CMK (cell line): ENCODE measurements around the gene SP1.

Experiments used
- DNase-seq: peaks from one replicate; pipeline ENCODE4 v3.0.0-alpha.2; 2010; ENCODE audit warnings: low read depth

Gene SP1

DNA sequence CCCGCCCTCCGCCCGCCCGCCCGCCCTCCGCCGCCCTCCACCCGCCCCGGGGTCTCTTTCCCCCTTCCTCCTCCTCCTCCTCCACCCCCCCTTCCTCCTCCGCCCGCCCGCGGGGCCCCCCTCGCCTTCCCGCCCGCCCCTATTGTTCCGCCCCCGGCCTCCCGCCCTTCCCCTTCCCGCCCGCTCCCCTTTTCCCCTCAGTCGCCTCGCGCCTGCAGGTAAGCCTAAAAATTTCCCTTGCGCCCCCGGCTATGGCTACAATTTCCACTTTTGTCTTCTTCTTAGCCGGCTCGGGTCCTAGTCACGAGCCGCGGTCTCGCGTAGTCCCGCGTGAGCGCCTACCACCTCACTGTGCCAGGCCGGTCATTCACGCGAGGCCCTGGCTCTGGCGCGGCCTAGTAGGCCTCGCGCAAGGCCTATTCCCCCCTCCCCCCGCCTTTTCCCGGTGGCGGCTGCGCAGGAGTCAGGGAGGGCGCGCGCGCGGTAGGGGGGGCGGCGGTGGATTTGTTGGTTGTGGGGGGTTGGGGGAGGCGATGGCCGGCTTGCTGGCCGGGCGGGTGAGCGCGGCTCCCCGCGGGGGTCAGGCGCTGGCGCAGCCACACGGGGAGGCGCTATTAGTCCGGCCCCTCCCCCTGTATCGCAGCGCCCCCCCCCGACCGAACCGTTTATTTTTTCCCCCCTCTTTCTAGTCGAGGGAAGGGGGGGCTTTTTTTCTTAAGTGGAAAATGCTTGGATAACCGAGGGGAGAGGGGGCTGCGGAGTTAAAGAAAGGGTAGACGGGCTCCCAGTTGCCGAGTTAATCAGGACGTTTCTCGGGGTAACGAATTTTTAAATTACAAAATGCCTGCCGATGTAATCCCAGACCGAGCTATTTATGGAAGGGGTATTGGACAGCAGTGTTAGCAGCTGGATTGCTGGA lies 72.4 kb downstream of the SP1 start:
- DNase-seq = peak; percentile 76

DNA sequence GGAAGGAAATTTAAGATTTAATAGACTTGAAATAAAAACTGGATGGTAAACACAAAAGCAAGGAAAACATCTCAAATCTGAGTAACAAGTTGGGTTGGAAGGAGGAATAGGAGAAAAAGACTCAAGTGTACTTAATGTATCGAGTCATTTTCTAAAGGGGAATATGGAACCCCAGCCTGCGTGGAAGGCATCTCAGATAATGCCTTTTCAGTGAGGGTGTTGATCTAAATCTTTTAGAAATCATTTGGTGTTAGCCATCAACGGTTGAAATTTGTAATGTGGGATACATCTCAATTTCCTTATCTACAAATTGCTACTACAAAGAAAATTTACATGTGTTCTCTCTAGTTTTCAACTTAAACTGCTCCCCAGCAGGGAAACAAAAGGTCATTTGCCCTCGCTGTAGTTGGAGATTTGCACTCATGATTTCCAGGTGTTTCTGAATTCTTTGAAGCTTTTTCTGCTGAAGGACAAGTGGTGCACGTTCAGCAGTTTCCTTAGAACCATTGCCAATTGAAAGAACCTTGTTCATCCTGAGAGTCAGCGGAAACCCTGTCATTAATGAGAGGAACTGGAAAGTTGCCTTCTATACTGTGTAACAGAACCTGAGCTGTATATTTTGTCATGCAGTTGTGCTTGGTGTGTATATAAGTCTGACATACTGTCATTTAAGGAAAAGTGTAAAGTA lies 74.1 kb downstream of the SP1 start:
- DNase-seq = no peak

DNA sequence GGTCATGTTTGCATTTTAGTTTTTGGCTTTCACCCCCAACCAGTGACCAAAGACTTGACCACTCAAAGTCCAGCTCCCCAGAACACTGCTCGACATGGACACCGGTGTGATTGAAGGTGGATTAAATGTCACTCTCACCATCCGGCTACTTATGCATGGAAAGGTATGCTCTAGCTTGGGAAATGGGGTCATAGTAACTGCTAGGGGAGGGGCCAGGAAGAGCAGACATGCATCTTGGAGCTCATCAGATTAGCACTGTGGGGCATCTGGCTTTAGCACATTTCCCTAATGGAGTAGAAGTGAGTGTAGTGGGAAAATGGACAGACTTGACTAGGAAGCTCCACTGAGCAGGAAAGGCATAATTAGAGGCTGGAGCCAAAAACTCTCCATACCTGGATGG lies 74.7 kb downstream of the SP1 start:
- no peak for DNase-seq

DNA sequence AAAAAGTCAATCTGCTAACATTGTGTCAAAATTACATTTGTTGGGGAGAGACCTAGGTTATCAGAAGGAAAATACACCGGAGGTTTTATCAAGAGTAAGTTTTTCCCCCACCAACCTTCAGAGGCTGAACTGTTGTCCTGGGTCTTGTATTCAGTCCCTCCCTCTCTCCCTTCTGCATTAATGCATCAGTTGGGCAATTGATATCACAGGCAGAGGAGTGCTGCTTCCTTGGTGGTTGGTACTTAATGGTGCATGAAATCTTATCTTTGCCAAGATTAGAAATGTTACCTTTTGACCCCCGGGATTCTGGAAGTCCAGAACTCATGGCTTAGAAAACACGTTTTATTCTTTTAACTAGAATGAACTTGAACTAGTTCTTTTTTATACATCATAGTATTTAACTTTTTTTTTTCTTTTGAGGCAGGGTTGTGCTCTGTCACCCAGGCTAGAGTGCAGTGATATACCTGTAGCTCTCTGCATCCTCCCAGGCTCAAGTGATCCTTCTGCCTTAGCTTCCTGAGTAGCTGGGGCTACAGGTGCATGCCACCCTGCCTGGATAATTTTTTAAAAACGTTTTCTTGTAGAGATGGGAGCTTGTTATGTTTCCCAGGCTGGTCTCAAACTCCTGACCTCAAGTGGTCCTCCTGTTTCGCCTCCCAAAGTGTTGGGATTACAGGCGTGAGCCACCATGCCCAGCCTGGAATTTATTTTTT lies 76.8 kb downstream of the SP1 start:
- DNase-seq = no peak

DNA sequence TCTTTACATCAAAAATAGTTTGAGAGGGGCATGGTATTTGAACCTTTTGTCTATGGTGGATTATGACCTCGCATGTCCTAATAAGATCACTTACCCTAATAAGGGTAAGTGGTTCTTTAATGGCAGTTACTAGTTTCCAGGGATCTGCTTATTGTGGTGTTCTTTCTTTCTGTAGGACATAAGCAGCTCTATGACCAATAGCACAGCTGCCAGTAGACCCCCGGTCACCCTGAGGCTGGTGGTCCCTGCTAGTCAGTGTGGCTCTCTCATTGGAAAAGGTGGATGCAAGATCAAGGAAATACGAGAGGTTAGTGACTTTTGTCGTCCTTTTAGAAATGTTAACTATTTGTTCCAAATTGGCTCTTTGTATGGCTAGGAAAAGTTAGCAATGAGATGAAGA lies 79.1 kb downstream of the SP1 start:
- no peak for DNase-seq

DNA sequence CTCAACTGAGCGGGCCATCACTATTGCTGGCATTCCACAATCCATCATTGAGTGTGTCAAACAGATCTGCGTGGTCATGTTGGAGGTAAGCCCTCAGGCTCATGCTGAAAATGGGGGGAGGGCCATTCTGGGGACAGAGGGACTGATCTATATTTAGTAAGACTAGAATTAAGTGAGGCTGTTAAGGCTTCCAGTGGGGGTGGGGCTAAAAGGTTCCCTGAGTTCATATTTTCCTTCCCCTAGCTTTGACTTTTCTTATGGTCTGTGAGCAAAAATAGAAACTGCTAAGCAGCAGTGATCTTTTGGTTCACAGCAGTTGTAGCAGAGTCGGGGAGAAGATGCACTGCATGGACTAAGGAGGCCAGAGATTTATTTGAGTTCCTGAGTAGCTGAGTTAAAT lies 81.1 kb downstream of the SP1 start:
- DNase-seq = no peak

DNA sequence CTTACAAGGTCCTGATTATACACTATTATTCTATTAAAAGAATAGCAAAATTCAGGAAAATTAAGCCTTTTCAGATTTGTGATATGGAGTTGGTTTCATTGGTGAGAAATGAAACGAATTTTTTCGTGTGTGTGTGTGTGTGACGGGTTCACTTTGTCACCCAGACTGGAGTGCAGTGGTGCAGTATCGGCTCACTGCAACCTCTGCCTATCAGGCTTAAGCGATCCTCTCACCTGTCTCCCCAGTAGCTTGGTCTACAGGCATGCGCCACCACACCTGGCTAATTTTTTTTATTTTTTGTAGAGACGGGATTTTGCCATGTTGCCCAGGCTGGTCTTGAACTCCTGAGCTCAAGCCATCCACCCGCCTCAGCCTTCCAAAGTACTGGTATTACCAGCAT lies 81.6 kb downstream of the SP1 start:
- no peak for DNase-seq

DNA sequence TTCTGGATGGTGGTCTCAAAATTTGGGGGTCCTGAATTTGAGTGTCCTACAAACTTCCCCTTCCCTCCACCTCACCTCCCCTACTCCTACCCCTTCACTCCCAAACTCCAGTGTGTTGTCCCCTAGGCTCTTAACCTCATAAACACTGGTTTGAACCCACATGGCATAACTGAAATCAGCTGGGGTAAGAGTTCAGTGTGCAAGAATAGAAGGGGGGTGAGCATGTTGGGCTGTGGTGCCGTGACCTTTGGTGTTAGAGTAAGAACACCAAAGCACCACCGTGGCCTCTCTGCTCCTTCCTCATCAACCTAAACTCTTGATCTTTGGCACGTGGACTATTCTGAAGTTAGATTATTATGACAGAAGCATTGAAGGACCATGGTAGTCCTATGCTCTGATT lies 83.0 kb downstream of the SP1 start:
- no peak for DNase-seq

DNA sequence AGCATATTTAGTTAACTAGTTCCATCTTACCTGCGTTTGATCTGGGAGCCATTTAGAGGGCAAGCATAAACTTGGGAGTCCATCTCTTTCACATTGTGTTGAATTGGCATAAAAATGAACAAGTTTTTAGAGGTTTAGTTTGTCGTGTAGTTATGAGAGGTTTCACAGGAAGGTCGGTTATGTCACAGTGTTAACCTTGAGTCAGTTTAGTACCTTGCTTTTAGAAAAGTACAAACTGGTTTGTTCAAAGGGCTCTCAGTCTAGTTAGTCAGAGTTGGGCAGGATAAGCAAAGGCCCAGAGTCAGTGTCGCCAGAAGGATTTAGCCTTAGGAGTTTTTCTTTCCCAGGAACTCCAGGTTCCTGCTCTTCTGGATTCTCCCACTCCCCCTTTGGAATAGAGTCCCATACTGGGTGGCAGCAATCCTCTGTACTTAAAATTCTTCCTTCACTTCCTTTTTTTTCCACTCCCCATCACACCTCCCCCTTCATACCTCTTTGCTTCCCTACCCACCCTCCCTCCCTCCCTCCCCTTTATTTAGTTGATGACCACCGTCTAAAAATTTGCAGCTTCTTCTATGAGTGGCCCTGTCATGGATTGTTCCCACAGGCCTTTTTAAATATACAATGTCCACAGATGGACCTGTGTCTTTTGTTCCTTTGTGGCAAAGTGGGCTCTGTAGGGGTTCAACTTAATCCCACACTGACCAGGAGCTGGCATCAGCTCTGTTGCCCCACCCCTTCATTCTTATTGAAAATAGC lies 84.0 kb downstream of the SP1 start:
- no peak for DNase-seq

DNA sequence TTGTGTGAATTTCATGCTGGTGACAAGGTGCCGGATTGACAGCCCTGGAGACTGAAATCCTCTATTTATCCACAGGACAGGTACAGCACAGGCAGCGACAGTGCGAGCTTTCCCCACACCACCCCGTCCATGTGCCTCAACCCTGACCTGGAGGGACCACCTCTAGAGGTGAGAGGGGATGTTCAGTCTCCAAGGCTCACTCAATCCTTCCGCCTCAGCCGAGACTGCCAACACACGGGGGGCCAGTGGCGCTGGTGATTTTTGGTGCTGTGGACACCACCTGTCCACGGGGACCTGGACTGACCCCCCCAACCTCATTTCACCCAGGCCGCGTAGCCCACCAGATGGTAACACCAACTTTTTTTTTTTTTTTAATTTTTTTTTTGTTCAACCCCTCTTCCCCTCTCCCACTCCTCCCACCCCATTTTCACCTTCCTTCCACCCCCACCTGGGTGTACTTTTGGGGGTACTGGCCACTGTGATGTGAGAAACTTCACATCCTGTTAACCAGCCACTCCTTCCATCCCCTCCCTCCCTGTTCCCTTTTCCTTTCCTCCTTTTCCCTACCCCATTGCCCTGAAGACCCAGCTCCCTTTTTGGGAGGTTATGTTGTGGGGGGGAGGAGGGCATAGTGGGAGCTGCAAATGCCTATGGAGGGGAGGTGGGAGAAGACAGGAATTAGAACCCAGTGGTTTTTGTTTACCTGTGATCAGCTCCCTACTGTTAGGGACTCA lies 84.9 kb downstream of the SP1 start:
- no peak for DNase-seq

DNA sequence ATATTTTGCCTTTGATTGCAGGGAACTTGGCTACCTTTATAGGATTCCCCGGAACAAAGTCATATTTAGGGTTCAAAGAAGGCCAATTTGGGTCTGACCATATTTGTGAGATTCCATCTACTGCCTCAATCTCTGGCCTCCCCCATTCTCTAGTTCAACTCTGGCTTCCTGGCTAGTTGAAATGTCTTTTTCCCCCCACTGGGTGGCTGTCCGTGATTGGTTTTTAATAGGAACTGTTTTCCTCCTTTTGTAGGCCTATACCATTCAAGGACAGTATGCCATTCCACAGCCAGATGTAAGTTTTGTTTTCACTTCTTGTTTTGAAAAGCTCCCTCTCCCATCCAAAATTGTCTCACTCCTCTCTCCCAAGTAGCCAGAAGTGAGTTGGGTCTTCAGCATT lies 85.7 kb downstream of the SP1 start:
- no peak for DNase-seq
